HG02943 (cell line): Measurements from ENCODE around the gene SLF2.
"Not testable (repeated sequence)": the region's sequence is repeated elsewhere in the genome, so short reads cannot be mapped to it uniquely, and the experiment has no call there.

Experiments used
- ATAC-seq: cut with Tn5 transposase; IDR thresholded peaks from one replicate; pipeline ENCODE4 v1.9.1; 2021; ENCODE audit warnings: mild to moderate bottlenecking, low read depth, moderate library complexity; ENCODE audit not compliant: unreplicated experiment

The SLF2 gene

DNA sequence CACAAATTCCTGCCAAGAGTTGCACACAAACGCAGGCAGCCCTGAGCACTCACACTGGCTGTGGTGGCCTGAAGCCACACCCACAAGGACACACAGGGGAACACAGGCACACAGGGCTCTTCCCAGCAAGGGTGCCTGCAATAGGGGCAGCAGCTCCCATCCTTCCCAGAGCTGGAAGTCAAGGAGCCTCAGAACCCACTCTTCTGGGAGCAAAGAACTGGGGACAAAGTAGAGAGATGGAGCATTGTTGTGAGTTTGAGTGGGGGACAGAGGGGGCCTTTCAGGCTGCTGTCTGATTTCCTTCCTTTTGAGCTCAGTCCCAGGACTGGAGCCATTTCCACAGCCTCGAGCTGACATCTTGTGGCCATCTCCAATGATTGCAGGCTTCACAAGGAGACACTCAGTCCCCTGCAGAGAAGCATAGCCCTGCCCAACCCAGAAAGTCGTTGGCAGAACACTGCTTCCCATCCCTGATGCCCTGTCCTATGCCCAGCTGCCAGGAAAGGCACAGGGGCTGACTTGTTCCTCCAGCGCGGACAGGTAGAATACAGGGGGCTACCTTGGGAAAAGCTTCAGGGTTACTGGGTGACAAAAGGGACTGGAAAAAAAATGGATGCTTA lies 34.4 kb upstream of the SLF2 start:
- no peak for ATAC-seq

GRCh38 chr10:100879741-100880360 lies 32.9 kb upstream of the SLF2 start:
- no peak for ATAC-seq

DNA sequence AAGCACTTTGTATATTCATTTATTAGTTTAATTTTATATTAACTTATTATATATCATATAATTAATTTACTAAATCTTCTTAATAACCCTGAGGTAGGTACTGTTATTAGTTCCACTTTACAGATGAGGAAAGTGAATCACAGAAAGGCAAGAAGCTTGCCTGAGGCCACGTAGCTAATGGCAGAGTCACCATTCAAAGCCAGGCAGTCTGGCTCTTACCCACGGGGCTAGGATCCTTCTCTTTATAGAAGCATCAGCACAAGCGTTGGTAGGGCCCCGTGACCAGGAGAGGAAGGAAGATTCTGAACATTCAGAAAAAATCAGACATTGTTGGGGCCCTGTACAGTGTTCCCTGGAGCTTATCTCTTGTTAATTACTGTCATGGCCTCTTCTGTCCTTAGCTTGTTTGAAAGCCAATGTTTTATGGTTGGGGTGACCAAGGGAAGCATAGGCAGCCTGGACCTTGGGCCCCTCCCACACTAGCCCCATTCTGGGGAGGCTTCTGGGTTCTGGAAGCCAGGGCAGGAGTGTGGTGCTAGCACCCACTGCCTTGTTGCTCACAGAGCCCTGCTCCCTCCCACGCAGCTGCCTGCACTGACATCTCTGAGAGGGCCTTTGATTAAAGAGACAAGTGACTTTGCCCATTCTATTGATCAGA lies 31.1 kb upstream of the SLF2 start:
- no peak for ATAC-seq

- ATAC-seq = no peak
These were observed 30.5 kb upstream of the SLF2 start for GRCh38 chr10:100882252-100882651.

- ATAC-seq = no peak
These were observed 30.0 kb upstream of the SLF2 start for GRCh38 chr10:100882671-100883311.

DNA sequence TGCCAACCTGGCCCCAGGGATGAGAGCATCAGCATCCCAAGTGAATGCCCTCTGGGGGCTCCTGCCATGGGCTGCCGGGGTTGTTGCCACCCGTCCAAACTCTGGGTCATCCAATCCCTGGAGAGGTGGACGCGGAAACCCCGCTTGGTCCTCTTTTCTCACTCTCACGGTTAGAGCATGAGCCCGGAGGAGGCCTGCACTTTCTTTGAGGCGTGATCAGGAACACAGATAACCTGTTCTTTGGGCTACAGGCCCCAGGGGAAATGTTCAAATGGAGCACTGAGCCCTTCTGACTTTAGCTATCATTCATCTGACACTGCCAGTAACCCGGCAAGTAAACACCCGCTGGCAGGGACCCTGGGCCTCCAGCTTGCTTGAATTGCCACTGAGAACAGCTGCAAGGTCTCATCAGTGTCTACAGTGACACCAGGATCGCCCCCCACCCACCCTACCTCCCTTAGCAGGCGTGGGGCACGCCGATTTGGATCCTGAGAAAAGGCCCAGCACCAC lies 29.4 kb upstream of the SLF2 start:
- ATAC-seq = no peak

GRCh38 chr10:100885611-100886010 lies 27.2 kb upstream of the SLF2 start:
- ATAC-seq = not testable (repeated sequence)

GRCh38 chr10:100886091-100886490 lies 26.7 kb upstream of the SLF2 start:
- ATAC-seq = no peak

DNA sequence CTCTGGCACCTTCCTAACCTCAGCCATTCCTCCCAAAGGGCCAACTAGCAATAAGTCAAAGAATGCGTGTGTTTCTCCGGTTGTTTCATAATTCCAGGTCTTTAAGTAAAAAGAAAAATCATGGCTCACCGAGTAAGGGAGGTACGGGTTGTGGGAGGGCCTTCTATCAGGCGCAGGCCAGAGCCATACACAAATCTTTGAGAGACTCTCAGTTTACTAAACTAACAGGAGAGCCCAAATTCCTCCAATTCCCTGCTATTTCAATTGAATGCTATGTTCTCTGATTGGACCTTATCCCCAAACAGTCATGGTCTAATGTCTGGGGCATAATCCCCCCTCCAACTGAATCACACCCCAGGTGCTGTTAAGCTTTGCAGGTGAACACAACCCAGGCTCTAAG lies 26.2 kb upstream of the SLF2 start:
- no peak for ATAC-seq

GRCh38 chr10:100886963-100887362 lies 25.8 kb upstream of the SLF2 start:
- ATAC-seq = no peak

- ATAC-seq = no peak
These were observed 24.9 kb upstream of the SLF2 start for GRCh38 chr10:100887761-100888296.

GRCh38 chr10:100888957-100889356 lies 23.8 kb upstream of the SLF2 start:
- ATAC-seq = no peak

DNA sequence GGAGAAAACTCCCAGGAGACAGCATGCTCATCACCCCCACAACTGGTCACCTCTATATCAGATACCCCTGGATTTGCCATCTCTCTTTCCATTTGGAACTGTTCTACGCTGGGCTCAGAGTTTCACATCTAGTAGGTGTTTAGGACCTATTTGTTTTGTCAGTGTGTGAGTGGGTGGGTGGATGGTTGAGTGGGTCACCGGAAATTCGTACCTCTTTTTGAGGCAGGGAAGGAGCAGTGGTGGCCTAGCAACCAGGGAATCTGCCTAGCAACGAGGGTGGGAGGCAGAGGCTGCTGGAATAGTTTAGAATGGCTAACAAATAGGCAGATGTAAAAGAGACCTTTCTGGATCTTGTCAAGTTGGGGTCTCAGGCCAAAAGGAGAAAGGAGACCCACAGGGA lies 23.2 kb upstream of the SLF2 start:
- ATAC-seq = no peak

DNA sequence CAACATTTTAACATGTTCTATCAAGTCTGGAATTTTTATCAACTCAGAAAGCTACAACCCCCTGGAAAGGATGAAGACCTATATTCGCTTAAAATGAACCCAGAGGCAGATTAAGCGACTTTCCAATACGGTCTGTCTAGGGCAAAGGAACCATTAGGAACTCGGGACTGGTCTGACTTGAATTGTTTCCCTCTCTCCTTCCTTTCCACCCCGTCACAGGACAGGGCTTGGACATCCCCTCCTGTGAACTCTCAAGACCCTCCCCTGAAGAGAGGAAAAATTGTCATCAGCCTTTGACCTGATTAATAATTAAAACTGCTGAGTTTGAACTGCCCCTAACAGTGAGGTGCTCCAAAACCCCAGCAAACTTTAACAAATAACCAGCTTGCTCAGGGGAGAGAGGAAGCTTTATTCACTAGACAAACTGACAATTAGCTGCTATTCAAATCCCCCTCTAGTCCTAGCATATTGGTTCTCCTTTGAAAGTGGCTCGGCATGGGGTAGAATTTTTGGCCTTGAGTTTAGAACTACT lies 22.6 kb upstream of the SLF2 start:
- no peak for ATAC-seq

- ATAC-seq = no peak
These were observed 22.0 kb upstream of the SLF2 start for GRCh38 chr10:100890673-100891317.

DNA sequence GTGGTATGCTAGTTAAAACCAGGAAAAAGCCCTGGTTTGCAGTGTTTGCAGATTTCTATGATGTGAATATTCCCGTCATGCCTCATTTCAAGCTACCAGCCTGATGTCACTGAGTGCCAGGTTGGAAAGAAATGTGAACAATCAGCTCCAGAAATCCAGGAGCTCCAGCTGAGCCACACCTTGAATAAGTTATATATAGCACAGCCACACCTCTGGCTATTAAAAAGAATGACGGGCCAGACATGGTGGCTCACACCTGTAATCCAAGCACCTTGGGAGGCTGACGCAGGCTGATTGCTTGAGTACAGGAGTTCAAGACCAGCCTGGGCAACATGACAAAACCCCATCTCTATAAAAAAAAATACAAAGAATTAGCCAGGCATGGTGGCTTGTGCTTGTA lies 18.7 kb upstream of the SLF2 start:
- no peak for ATAC-seq

- ATAC-seq = no peak
These were observed 18.0 kb upstream of the SLF2 start for GRCh38 chr10:100894589-100895294.

GRCh38 chr10:100895346-100895745 lies 17.4 kb upstream of the SLF2 start:
- ATAC-seq = no peak

GRCh38 chr10:100895896-100896295 lies 16.9 kb upstream of the SLF2 start:
- no peak for ATAC-seq
